Trophoblast cell (in vitro differentiated cells and primary cell): ENCODE results near the gene PRM2.

Experiments
- DNase-seq, 2 donors: peaks; one replicate each; pipeline ENCODE4 v3.0.0-alpha.2; 2016
- H2AFZ ChIP-seq: 2 replicates; pipeline ENCODE4 v1.6.1; 2013; ENCODE audit warnings: low read length, moderate library complexity, mild to moderate bottlenecking; ENCODE audit not compliant: insufficient read depth, poor library complexity
- H2AK5ac ChIP-seq: 2 replicates; pipeline ENCODE4 v1.6.1; 2013; ENCODE audit warnings: mild to moderate bottlenecking, low read length
- H2BK120ac ChIP-seq: 2 replicates; pipeline ENCODE4 v1.6.1; 2013; ENCODE audit warnings: low read length, mild to moderate bottlenecking, moderate library complexity; ENCODE audit not compliant: insufficient read depth, poor library complexity
- H2BK12ac ChIP-seq: 2 replicates; pipeline ENCODE4 v1.6.1; 2013; ENCODE audit warnings: mild to moderate bottlenecking, low read length, moderate library complexity
- H2BK5ac ChIP-seq: 2 replicates; pipeline ENCODE4 v1.6.1; 2013; ENCODE audit warnings: low read length, low read depth, moderate library complexity, mild to moderate bottlenecking; ENCODE audit not compliant: poor library complexity
- H3K14ac ChIP-seq: 2 replicates; pipeline ENCODE4 v1.6.1; 2013; ENCODE audit warnings: mild to moderate bottlenecking, low read length
- H3K18ac ChIP-seq: 2 replicates; pipeline ENCODE4 v1.6.1; 2013; ENCODE audit warnings: mild to moderate bottlenecking, low read length
- H3K23ac ChIP-seq: 2 replicates; pipeline ENCODE4 v1.6.1; 2013; ENCODE audit warnings: low read length
- H3K27ac ChIP-seq: 2 replicates; pipeline ENCODE4 v1.5.1; 2013; ENCODE audit warnings: low read depth, mild to moderate bottlenecking, inconsistent platforms, low read length, moderate library complexity
- H3K27me3 ChIP-seq: 2 replicates; pipeline ENCODE4 v1.6.1; 2013; ENCODE audit warnings: inconsistent platforms, mild to moderate bottlenecking, low read length, moderate library complexity; ENCODE audit not compliant: insufficient read depth
- H3K36me3 ChIP-seq, 2 experiments: 1 replicate in 1 of 2; 2 replicates in 1 of 2; pipeline ENCODE4 v1.6.1; 2013; ENCODE audit warnings: low read length in 2 of 2, mild to moderate bottlenecking in 2 of 2, moderate library complexity in 1 of 2; ENCODE audit not compliant: insufficient read depth in 2 of 2, control insufficient read depth in 1 of 2
- H3K4ac ChIP-seq: 2 replicates; pipeline ENCODE4 v1.6.1; 2013; ENCODE audit warnings: low read depth, mild to moderate bottlenecking, low read length, moderate library complexity
- H3K4me1 ChIP-seq, 2 experiments: 1 replicate in 1 of 2; 2 replicates in 1 of 2; pipeline ENCODE4 v1.6.1; 2013; ENCODE audit warnings: low read length in 2 of 2, mild to moderate bottlenecking in 2 of 2, moderate library complexity in 1 of 2; ENCODE audit not compliant: insufficient read depth in 2 of 2, control insufficient read depth in 1 of 2
- H3K4me2 ChIP-seq: 2 replicates; pipeline ENCODE4 v1.6.1; 2013; ENCODE audit warnings: inconsistent platforms, mild to moderate bottlenecking, low read length, moderate library complexity
- H3K4me3 ChIP-seq: 2 replicates; pipeline ENCODE4 v1.5.1; 2013; ENCODE audit warnings: mild to moderate bottlenecking, low read depth, low read length, inconsistent platforms
- H3K79me1 ChIP-seq: one replicate; pipeline ENCODE4 v1.6.1; 2013; ENCODE audit warnings: low read length
- H3K79me2 ChIP-seq: 2 replicates; pipeline ENCODE4 v1.6.1; 2013; ENCODE audit warnings: low read length, mild to moderate bottlenecking; ENCODE audit not compliant: control insufficient read depth, insufficient read depth, poor library complexity
- H3K9ac ChIP-seq: 2 replicates; pipeline ENCODE4 v1.6.1; 2013; ENCODE audit warnings: mild to moderate bottlenecking, low read length
- H3K9me3 ChIP-seq: 2 replicates; pipeline ENCODE4 v1.6.1; 2013; ENCODE audit warnings: low read depth, mild to moderate bottlenecking, control low read depth, inconsistent platforms, low read length; ENCODE audit not compliant: insufficient read depth
- H4K12ac ChIP-seq: 2 replicates; pipeline ENCODE4 v1.6.1; 2013; ENCODE audit warnings: low read depth, mild to moderate bottlenecking, low read length, moderate library complexity
- H4K8ac ChIP-seq: 2 replicates; pipeline ENCODE4 v1.6.1; 2013; ENCODE audit warnings: low read depth, mild to moderate bottlenecking, low read length, moderate library complexity
- H4K91ac ChIP-seq: one replicate; pipeline ENCODE4 v1.6.1; 2013; ENCODE audit warnings: low read depth, mild to moderate bottlenecking, low read length, moderate library complexity
- WGBS: extraction: QIAGEN DNeasy Blood & Tissue Kit; methylation state at CpG from one replicate; pipeline ENCODE4 v1.1.7; 2013; ENCODE audit warnings: missing lambda C conversion rate; ENCODE audit not compliant: insufficient read length, insufficient coverage; ENCODE audit errors: extremely low coverage; 5-methylcytosine and 5-hydroxymethylcytosine counted together

PRM2 gene

DNA sequence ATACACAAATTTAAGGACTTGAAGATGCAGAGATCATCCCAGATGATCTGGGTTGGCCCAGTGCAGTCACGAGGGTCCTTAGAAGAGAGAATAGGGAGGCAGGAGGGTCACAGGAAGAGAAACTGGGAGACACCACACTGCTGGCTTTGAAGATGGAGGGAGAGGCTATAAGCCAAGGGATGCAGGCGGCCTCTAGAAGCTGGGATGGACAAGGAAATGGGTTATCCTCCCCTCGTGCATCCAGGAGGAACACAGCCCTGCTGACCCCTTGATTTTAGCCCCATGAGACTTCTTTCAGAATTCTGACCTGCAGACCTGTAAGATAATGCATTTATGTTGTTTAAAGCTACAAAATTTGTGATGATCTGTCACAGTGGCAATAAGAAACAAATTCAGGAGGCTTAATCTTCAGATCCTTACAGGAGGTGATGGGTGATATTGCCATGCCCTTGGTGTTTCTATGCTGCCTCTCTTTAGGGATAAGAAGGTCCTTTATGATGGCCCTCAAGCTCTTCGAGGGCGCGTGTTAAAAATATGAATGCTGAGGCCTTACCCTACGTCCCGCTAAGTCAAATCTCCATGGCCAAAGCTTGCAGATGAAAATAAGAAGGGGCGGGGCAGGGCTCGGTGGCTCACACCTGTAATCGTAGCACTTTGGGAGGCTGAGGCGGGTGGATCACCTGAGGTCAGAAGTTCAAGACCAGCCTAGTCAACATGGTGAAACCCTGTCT lies 1.5 kb upstream of the PRM2 start:
- no peak overlapping the region for H3K9ac ChIP-seq
- no peak overlapping the region for H2BK12ac ChIP-seq
- WGBS: no CpG with 5 or more reads among the region's 12 CpGs
- no peak overlapping the region for H2AFZ ChIP-seq
- no peaks in the 10 kb centered on the region for H3K9me3 ChIP-seq
- H4K91ac ChIP-seq: no peak overlapping the region
- no peak overlapping the region for H3K4ac ChIP-seq
- no peak for DNase-seq
- no peak overlapping the region for H4K12ac ChIP-seq
- H3K27ac ChIP-seq: no peak overlapping the region
- H2AK5ac ChIP-seq: no peak overlapping the region
- H2BK5ac ChIP-seq: no peak overlapping the region
- no peaks in the 10 kb centered on the region for H3K27me3 ChIP-seq
- no peak overlapping the region for H3K4me3 ChIP-seq
- no peak overlapping the region for H3K18ac ChIP-seq
- H3K79me2 ChIP-seq: no peaks in the 10 kb centered on the region
- no peak overlapping the region for H2BK120ac ChIP-seq
- no peak overlapping the region for H3K14ac ChIP-seq
- H3K36me3 ChIP-seq: no peaks in the 10 kb centered on the region
- peaks cover 0 to 5% of the 10 kb centered on the region in 2 experiments for H3K4me1 ChIP-seq
- no peak overlapping the region for H3K23ac ChIP-seq
- no peaks in the 10 kb centered on the region for H3K79me1 ChIP-seq
- H3K4me2 ChIP-seq: no peak overlapping the region
- H4K8ac ChIP-seq: no peak overlapping the region

DNA sequence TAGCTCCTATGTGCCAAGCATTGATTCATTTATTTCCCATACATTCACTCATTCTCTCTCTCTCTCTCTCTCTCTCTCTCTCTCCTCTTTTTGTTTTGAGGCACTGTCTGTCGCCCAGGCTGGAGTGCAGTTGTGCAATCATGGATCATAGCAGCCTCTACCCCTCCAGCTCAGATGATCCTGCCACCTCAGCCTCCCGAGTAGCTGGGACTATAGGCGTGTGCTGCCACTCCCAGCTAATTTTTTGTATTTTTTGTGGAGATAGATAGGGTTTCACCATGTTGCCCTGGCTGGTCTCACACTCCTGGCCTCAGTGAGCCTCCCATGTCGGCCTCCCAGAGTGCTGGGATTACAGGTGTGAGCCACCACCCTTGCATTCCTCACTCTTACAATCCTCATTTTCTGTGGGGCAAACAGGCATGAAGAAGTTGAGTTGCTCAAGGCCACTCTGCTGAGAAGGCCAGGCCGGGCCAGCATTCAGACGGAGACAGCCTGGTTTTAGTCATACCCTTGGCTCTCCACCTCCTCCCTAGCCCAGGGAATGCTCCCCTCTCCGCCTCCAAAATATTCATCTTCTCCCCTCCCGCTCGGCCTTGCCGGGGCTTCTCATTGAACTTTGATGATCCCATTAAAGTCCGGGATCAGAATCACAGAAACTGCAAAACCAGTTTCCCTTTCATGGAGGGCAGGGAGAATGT lies 765 bp upstream of the PRM2 start:
- H3K4ac ChIP-seq: no peak overlapping the region
- no peak overlapping the region for H3K27ac ChIP-seq
- no peak overlapping the region for H3K23ac ChIP-seq
- no peak overlapping the region for H3K4me2 ChIP-seq
- no peak overlapping the region for H2AK5ac ChIP-seq
- H4K8ac ChIP-seq: no peak overlapping the region
- no peak overlapping the region for H2AFZ ChIP-seq
- no peaks in the 10 kb centered on the region for H3K36me3 ChIP-seq
- H2BK5ac ChIP-seq: no peak overlapping the region
- H3K79me1 ChIP-seq: no peaks in the 10 kb centered on the region
- peak; percentile 33 to 60 for DNase-seq
- H3K9me3 ChIP-seq: no peaks in the 10 kb centered on the region
- H3K14ac ChIP-seq: no peak overlapping the region
- no peak overlapping the region for H2BK12ac ChIP-seq
- no CpG with 5 or more reads among the region's 11 CpGs for WGBS
- H3K18ac ChIP-seq: no peak overlapping the region
- H4K12ac ChIP-seq: no peak overlapping the region
- no peaks in the 10 kb centered on the region for H3K27me3 ChIP-seq
- no peaks in the 10 kb centered on the region for H3K79me2 ChIP-seq
- no peak overlapping the region for H2BK120ac ChIP-seq
- no peak overlapping the region for H4K91ac ChIP-seq
- no peak overlapping the region for H3K4me3 ChIP-seq
- H3K4me1 ChIP-seq: peaks cover 0 to 5% of the 10 kb centered on the region in 2 experiments
- H3K9ac ChIP-seq: no peak overlapping the region

DNA sequence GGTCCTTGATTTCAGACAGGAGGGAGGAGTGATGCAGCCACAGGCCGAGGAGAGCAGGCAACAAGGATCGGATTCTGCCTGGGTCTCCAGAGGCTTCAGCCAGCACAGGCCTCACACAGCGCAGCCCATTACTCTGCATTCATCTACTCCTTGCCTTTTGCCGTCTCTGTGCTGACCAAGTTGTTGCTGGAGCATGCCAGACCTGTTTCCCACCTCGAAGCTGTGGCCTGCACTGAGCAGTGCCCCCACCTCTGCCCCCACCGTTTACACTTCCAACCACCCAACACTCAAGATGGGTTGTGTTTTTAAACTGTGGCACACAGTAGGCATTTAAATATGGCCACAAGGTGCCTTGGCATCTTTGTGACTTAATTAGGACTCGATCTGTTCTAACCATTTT lies 1.3 kb downstream of the PRM2 start:
- Histone ChIP-seq H3K9me3 (peaks cover 2% of the 10 kb centered on the region), H3K4me2 (no peak overlapping the region), H3K4me1 (peaks cover 0 to 5% of the 10 kb centered on the region in 2 experiments), H3K18ac (no peak overlapping the region), H3K23ac (no peak overlapping the region), H4K91ac (no peak overlapping the region), H2BK120ac (no peak overlapping the region), H3K27ac (no peak overlapping the region), H3K4ac (no peak overlapping the region), H4K8ac (no peak overlapping the region), H3K14ac (no peak overlapping the region), H3K27me3 (no peaks in the 10 kb centered on the region), H3K79me1 (no peaks in the 10 kb centered on the region), H2BK5ac (no peak overlapping the region), H2AFZ (no peak overlapping the region), H3K36me3 (no peaks in the 10 kb centered on the region), H4K12ac (no peak overlapping the region), H3K9ac (no peak overlapping the region), H2AK5ac (no peak overlapping the region), H3K79me2 (no peaks in the 10 kb centered on the region), H2BK12ac (no peak overlapping the region), H3K4me3 (no peak overlapping the region)
- no CpG with 5 or more reads among the region's 7 CpGs for WGBS
- DNase-seq: no peak

DNA sequence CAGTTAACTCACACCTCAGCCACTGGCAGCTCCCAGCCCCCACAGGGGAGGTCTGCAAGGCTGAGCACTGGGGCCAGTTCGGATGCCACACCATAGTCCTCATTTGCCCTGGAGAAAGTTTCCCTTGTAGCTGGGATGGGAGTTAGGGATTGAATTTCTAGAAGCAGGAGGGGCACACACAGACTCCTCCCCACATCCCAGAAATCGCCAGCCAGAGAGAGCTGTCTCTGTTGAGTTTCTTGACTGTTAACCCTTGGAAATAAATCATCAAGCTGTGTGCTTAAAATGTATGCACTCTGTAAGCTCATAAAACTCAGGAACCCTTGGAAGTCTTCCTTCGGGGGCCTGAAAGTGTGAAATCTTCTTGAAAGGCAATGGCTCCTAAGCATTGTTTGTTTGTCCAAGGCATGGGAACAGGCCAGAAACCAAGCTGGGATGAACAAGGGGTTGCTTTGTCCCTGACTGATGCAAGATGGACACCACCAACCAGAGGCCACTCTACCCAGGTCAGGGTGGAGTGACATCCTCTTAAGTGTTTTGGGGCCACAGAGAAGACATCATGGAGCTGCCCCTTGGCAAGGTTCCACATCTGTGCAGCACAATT lies 2.5 kb downstream of the PRM2 start:
- no peak overlapping the region for H3K9ac ChIP-seq
- no peak overlapping the region for H4K91ac ChIP-seq
- no peak overlapping the region for H2AK5ac ChIP-seq
- H3K79me1 ChIP-seq: no peaks in the 10 kb centered on the region
- no peaks in the 10 kb centered on the region for H3K27me3 ChIP-seq
- no peak overlapping the region for H3K18ac ChIP-seq
- H4K8ac ChIP-seq: no peak overlapping the region
- H3K36me3 ChIP-seq: no peaks in the 10 kb centered on the region
- DNase-seq: no peak
- no peak overlapping the region for H3K23ac ChIP-seq
- H3K4ac ChIP-seq: no peak overlapping the region
- H3K9me3 ChIP-seq: peaks cover 2% of the 10 kb centered on the region
- H2BK5ac ChIP-seq: no peak overlapping the region
- no peak overlapping the region for H3K4me3 ChIP-seq
- no peak overlapping the region for H3K4me2 ChIP-seq
- peaks cover 0 to 5% of the 10 kb centered on the region in 2 experiments for H3K4me1 ChIP-seq
- H2BK12ac ChIP-seq: no peak overlapping the region
- no peak overlapping the region for H2BK120ac ChIP-seq
- H3K14ac ChIP-seq: no peak overlapping the region
- H3K79me2 ChIP-seq: no peaks in the 10 kb centered on the region
- H2AFZ ChIP-seq: no peak overlapping the region
- WGBS: no CpG with 5 or more reads among the region's 3 CpGs
- no peak overlapping the region for H4K12ac ChIP-seq
- no peak overlapping the region for H3K27ac ChIP-seq
